Tongue (tissue), 2 donors: Measurements from ENCODE around the gene PIGC. TPM values are rescaled to one million over a fixed set of nuclear protein-coding genes. Genes with fewer than 3 reads are reported as not detected.

Experiments used
- DNase-seq: peaks from one replicate; pipeline ENCODE4 v3.0.0-alpha.2; 2015
- total RNA-seq: library from RNA; depleted of rRNA; stranded (reverse); fragments of >200 nt; gene quantifications from one replicate; pipeline ENCODE4 v1.2.3, GENCODE V29; 2014

Gene PIGC
- total RNA-seq, 1 donor from 2014 or later, result 24.6 TPM

DNA sequence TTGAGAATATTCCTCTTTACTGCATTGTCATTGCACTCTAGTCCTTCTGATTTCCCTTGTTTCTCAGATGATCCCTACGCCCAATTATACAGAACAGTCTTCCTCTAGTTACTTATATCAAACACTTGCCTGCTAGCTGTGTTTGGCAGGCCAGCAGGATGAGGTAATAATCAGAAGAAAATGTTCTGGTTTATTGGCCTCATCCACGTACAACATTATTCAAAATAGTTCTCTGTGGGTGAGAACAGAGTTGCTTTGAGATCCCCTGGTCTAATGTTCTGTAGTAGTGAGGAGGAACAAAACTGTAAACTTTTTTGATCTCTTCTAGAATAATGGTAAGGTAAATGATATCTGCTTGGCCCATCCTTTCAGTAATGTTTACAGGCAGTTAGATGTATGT, 45.7 kb downstream of the PIGC start:
- peak; percentile 79 for DNase-seq

- no peak for DNase-seq
These were observed 46.2 kb downstream of the PIGC start for GRCh38 chr1:172397633-172398032.

GRCh38 chr1:172397221-172397620, 46.6 kb downstream of the PIGC start:
- DNase-seq, result no peak

GRCh38 chr1:172395576-172395975, 48.3 kb downstream of the PIGC start:
- no peak for DNase-seq

GRCh38 chr1:172394811-172395210, 49.1 kb downstream of the PIGC start:
- no peak for DNase-seq

DNA sequence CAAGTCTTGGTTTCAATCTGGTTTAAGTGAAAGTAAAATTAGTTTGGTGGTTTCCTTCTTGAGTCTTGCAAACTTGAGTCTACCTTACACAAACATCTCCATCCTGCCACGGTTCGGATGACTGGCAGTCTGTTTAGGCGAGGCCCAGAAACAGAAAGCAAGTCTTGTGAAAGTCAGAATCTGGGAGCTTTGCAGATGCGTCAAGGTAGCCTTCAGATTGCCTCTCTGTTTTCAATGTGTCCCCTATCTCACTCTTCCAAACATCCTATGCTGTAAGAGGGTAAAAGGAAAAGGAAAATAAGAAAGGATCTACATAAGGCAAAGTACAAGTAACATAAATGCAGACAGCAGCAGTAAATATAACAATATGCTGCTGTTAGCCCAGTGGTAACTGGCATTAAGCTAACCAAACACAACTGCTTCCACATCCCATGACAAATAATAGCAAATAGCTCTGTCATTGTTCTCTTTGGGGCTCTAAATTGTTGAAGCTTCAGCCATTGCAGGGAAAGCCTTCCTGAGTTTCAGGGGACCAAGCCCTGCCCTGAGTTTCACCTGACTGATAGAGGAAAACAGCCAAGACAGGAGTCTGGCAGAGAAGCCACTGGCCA, 49.6 kb downstream of the PIGC start:
- peak; percentile 47 for DNase-seq

DNA sequence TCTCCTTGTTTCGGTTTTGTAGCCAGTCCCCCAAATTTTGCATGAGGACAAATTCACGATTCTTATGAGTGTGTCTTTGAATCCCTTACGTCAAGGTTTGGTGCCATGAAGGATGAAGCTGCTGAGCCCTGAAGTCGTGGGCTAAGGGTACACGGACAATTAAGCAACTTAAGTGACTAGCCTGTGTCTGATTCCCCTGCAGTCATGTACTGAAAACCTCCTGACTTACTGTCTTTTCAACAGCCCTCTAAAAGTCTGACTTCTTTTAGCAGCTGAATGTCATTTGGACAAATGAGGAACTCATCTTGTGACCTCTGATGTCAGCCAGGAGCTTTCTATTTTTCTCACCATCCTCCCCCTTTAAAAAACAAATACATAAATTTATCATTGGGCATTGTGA, 50.5 kb downstream of the PIGC start:
- DNase-seq, result no peak

GRCh38 chr1:172391976-172392375, 51.9 kb downstream of the PIGC start:
- DNase-seq, result peak; percentile 85

Other genes with a start within 250 kb of the PIGC start
- gene C1orf105, start 23.4 kb downstream of the PIGC start, total RNA-seq, result 24.4 TPM
- gene SUCO, start 89.1 kb upstream of the PIGC start, total RNA-seq, result 58.5 TPM
- gene FASLG, start 215.0 kb upstream of the PIGC start, total RNA-seq, result 0.31 TPM